Measurements from ENCODE around the gene CTDP1.
A peak's percentile ranks its signal among the peaks of the same experiment; 100 is the strongest.

Gene CTDP1

GRCh38 chr18:79640875-79641274, 38.7 kb upstream of the CTDP1 start:
- no peak overlapping the region for H3K4me3 ChIP-seq (ENCODE audit: low read depth, low read length)
- TF ChIP-seq, protein P1, sequence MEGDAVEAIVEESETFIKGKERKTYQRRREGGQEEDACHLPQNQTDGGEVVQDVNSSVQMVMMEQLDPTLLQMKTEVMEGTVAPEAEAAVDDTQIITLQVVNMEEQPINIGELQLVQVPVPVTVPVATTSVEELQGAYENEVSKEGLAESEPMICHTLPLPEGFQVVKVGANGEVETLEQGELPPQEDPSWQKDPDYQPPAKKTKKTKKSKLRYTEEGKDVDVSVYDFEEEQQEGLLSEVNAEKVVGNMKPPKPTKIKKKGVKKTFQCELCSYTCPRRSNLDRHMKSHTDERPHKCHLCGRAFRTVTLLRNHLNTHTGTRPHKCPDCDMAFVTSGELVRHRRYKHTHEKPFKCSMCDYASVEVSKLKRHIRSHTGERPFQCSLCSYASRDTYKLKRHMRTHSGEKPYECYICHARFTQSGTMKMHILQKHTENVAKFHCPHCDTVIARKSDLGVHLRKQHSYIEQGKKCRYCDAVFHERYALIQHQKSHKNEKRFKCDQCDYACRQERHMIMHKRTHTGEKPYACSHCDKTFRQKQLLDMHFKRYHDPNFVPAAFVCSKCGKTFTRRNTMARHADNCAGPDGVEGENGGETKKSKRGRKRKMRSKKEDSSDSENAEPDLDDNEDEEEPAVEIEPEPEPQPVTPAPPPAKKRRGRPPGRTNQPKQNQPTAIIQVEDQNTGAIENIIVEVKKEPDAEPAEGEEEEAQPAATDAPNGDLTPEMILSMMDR (IDR thresholded peaks at IDR 0.05; ENCODE audit: low read depth, low read length): no peak

DNA sequence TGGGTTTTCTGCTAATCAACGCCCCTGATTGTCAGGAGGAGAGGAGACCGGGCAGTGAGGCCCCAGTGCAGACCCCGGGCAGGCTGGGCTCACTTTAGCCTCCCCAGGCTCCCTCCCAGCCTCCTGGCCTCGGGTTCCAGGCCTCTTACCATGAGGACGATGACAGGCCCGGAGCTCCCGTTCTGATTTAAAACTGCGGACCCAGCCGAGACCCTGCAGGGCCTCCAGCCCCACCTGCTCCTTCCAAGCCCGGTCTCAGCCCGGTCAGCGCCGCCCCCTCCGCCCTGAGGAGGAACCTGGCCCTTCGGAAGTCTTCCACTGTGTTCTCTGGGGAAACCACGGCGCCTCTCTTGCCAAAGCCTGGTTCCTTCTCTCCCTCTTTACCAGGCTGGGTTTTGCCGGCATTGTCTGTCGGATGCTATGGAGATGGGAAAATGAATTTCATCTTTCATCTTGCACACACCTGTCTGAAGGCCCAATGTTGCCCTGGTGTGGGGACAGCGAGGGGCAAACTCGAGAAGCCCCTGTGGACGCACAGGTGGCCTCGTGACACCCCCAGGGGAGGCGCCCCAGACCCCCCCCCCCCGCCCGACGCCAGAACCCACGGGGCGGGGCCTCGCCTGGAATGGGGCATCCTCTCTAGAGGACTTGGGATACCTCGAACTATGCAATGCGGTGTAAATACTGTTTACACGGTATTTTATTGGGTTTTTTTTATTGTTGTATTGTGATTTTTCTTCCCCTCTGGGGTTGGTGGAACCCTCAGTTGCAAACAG, 37.7 kb upstream of the CTDP1 start:
- H3K4me3 ChIP-seq (ENCODE audit: low read depth, low read length): no peak overlapping the region
- TF ChIP-seq, protein P1 (IDR thresholded peaks at IDR 0.05; ENCODE audit: low read depth, low read length): no peak

- no peak overlapping the region for H3K4me3 ChIP-seq (ENCODE audit: low read depth, low read length)
- TF ChIP-seq, protein P1 (IDR thresholded peaks at IDR 0.05; ENCODE audit: low read depth, low read length): no peak
These were observed 37.0 kb upstream of the CTDP1 start for GRCh38 chr18:79642626-79643025.

GRCh38 chr18:79643054-79643984, 36.3 kb upstream of the CTDP1 start:
- H3K4me3 ChIP-seq (ENCODE audit: low read depth, low read length): no peak overlapping the region
- TF ChIP-seq, protein P1 (IDR thresholded peaks at IDR 0.05; ENCODE audit: low read depth, low read length): no peak

GRCh38 chr18:79644006-79644665, 35.5 kb upstream of the CTDP1 start:
- H3K4me3 ChIP-seq (ENCODE audit: low read depth, low read length): no peak overlapping the region
- TF ChIP-seq, protein P1 (IDR thresholded peaks at IDR 0.05; ENCODE audit: low read depth, low read length): peak; percentile 89

- TF ChIP-seq, protein P1 (IDR thresholded peaks at IDR 0.05; ENCODE audit: low read depth, low read length): no peak
- no peak overlapping the region for H3K4me3 ChIP-seq (ENCODE audit: low read depth, low read length)
These were observed 34.9 kb upstream of the CTDP1 start for GRCh38 chr18:79644666-79645057.
